CD4-positive, alpha-beta T cell (primary cell): ENCODE data around the gene ZNF484. TPM values are rescaled to one million over a fixed set of nuclear protein-coding genes. Genes with fewer than 3 reads are reported as not detected.

Source experiments
- ATAC-seq: fragments of 200-7000 bp; cut with Tn5 transposase; one replicate; pipeline ENCODE4 v1.10.0; 2022; ENCODE audit warnings: mild to moderate bottlenecking; ENCODE audit not compliant: poor library complexity
- CTCF ChIA-PET: fragments of 350-600 bp; sonication (Branson Sonifier 250); formaldehyde crosslinking; loops from one replicate; lab custom pipeline; 2021; ENCODE audit warnings: antibody characterized with exemption, inconsistent platforms; lab: Charles Lee
- POLR2A ChIA-PET: fragments of 350-600 bp; sonication (Branson Sonifier 250); formaldehyde crosslinking; loops from one replicate; lab custom pipeline; 2021; ENCODE audit warnings: antibody characterized with exemption, inconsistent platforms; lab: Charles Lee
- DNase-seq, 14 experiments: peaks; one replicate each; pipeline ENCODE4 v3.0.0-alpha.2; 2013 to 2020; ENCODE audit warnings: mixed read lengths in 2 of 14
- H3K27ac ChIP-seq, 2 donors: one replicate each; pipeline versions ENCODE4 v1.5.1 to v1.7.0; 2013; ENCODE audit warnings: low read length in 2 of 2, low read depth in 1 of 2, mild to moderate bottlenecking in 1 of 2
- H3K27me3 ChIP-seq, 2 experiments: 1 replicate in 1 of 2; 2 replicates in 1 of 2; pipeline versions ENCODE4 v1.6.1 to v1.7.0; 2013; ENCODE audit warnings: low read length in 2 of 2, control low read depth in 1 of 2, mild to moderate bottlenecking in 1 of 2, moderate library complexity in 1 of 2; ENCODE audit not compliant: insufficient read depth in 2 of 2, control insufficient read depth in 1 of 2
- H3K36me3 ChIP-seq: one replicate; pipeline ENCODE4 v1.6.1; 2013; ENCODE audit warnings: low read length, control low read depth; ENCODE audit not compliant: insufficient read depth
- H3K4me1 ChIP-seq: one replicate; pipeline ENCODE4 v1.6.1; 2013; ENCODE audit warnings: low read length, control low read depth; ENCODE audit not compliant: insufficient read depth
- H3K4me3 ChIP-seq: one replicate; pipeline ENCODE4 v1.5.1; 2013; ENCODE audit warnings: mild to moderate bottlenecking, low read length, moderate library complexity
- H3K9me3 ChIP-seq, 2 experiments: 1 replicate in 1 of 2; 2 replicates in 1 of 2; pipeline versions ENCODE4 v1.6.1 to v1.7.0; 2013; ENCODE audit warnings: low read length in 2 of 2, mild to moderate bottlenecking in 2 of 2, control low read depth in 1 of 2, moderate library complexity in 1 of 2; ENCODE audit not compliant: control insufficient read depth in 1 of 2, insufficient read depth in 1 of 2
- H3K27ac Mint-ChIP-seq: one replicate; pipeline ENCODE4 v1.8.0; 2020; ENCODE audit warnings: mixed read lengths
- H3K27me3 Mint-ChIP-seq: one replicate; pipeline ENCODE4 v1.8.0; 2021; ENCODE audit warnings: mixed read lengths
- H3K36me3 Mint-ChIP-seq: one replicate; pipeline ENCODE4 v1.8.0; 2021; ENCODE audit warnings: low read depth, mixed read lengths
- H3K4me1 Mint-ChIP-seq: one replicate; pipeline ENCODE4 v1.8.0; 2021; ENCODE audit warnings: low read depth, mixed read lengths
- H3K4me3 Mint-ChIP-seq: one replicate; pipeline ENCODE4 v1.8.0; 2020; ENCODE audit warnings: mild to moderate bottlenecking, mixed read lengths
- H3K9me3 Mint-ChIP-seq: one replicate; pipeline ENCODE4 v1.8.0; 2020; ENCODE audit warnings: mixed read lengths
- intact Hi-C, 2 experiments: fragments of 100-400 bp; cut with DNase I in 1 of 2; cut with micrococcal nuclease in 1 of 2; formaldehyde crosslinking; loops; one replicate each; pipeline versions ENCODE4 v1.15.1 to v1.9.0; 2023 to 2025; cut with DNase I, micrococcal nuclease
- total RNA-seq, 174 experiments: library from RNA in 2 of 174; stranded (reverse) in 2 of 174; gene quantifications; one replicate each; pipeline ENCODE4 v1.2.3 and lab custom pipeline; 2021 to 2026
- TF ChIP-seq, protein P1 (sequence below): fragments of 200-600 bp; IDR thresholded peaks from one replicate; pipeline ENCODE4 v1.8.0; 2022; ENCODE audit warnings: antibody characterized with exemption, mild to moderate bottlenecking

ZNF484 gene
- total RNA-seq, 2 experiments from 2014 or later: 13.3 to 13.6 TPM

DNA sequence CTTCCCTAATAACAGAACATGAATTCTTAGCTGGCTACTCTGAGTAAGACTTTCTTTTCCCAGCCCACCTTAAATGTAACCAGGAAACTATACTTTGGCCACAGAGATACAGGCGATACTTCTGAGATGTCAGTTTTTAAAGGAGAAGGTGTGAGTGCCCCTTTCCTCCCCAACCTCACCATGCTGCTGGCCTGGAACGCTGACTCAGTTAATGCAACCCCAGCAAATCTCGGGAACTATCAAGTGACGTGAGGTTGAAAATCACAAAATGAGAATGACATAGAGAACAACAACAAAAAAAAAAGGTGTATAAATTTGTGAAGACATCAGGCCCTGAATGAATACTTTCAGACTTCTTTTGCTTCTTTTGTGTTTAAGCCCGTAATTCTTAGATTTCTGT lies 13.7 kb downstream of the ZNF484 start:
- no peak overlapping the region for H3K27ac ChIP-seq
- no peak overlapping the region for H3K27ac Mint-ChIP-seq
- no peaks in the 10 kb centered on the region for H3K9me3 Mint-ChIP-seq
- no peaks in the 10 kb centered on the region for H3K4me1 ChIP-seq
- H3K36me3 ChIP-seq: peaks cover 37% of the 10 kb centered on the region
- H3K4me3 Mint-ChIP-seq: no peak overlapping the region
- no peaks in the 10 kb centered on the region for H3K27me3 Mint-ChIP-seq
- no peak for ATAC-seq
- H3K9me3 ChIP-seq: peaks cover 0 to 5% of the 10 kb centered on the region in 2 experiments
- peaks cover 73% of the 10 kb centered on the region for H3K4me1 Mint-ChIP-seq
- TF ChIP-seq, protein P1, sequence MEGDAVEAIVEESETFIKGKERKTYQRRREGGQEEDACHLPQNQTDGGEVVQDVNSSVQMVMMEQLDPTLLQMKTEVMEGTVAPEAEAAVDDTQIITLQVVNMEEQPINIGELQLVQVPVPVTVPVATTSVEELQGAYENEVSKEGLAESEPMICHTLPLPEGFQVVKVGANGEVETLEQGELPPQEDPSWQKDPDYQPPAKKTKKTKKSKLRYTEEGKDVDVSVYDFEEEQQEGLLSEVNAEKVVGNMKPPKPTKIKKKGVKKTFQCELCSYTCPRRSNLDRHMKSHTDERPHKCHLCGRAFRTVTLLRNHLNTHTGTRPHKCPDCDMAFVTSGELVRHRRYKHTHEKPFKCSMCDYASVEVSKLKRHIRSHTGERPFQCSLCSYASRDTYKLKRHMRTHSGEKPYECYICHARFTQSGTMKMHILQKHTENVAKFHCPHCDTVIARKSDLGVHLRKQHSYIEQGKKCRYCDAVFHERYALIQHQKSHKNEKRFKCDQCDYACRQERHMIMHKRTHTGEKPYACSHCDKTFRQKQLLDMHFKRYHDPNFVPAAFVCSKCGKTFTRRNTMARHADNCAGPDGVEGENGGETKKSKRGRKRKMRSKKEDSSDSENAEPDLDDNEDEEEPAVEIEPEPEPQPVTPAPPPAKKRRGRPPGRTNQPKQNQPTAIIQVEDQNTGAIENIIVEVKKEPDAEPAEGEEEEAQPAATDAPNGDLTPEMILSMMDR: no peak
- intact Hi-C loops: no loop called here
- H3K4me3 ChIP-seq: no peak overlapping the region
- H3K27me3 ChIP-seq: no peaks in the 10 kb centered on the region
- peaks cover 92% of the 10 kb centered on the region for H3K36me3 Mint-ChIP-seq
- ChIA-PET CTCF (no interaction called here), POLR2A (interaction anchor here (1.7 kb wide), 1 partner anchor 89 kb away, joined by 3 read pairs; no protein-coding TSS in a partner anchor)
- DNase-seq: no peak

DNA sequence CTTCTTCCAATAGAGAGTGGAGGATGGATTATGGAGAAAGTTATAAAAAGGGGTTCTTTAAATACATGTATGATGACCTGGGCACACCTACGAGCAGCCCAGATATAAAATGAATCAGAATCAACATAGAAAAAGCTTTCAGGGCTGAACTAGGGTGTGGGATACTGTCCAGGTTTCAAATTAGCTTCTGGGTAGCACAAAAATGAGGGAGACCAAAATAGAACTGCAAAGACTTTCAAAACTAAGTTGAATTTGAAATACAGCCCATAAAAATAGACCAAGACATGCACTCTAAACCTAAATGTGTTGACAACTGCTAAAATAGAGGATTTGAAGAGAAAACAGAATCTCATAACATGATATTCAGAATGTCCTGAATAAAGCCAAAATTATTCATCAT lies 17.0 kb downstream of the ZNF484 start:
- CTCF ChIA-PET: interaction anchor here (1.1 kb wide), 1 partner anchor 9 kb away, joined by 3 read pairs; no protein-coding TSS in a partner anchor

DNA sequence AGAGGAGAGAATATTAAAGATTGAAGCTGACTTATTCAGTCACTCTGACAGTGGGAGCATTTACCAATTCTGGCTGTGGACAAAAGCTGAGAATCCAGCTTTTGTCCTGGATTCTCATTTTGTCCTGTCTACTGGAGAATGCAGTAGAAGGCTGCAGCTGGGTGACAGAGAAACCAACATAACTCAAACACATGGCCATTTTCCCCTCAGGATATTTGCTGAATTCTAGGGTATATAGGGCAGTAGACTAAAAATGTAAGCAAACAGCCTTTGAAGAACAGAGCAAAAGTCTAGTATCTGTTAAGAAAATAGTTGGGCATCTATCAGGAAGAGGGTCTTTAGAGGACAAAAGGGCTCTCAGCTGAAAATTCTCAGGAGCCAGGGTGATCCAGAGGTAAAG lies 20.6 kb downstream of the ZNF484 start:
- Histone ChIP-seq H3K27me3 (no peaks in the 10 kb centered on the region), H3K4me3 (no peak overlapping the region), H3K4me1 (no peaks in the 10 kb centered on the region), H3K9me3 (no peaks in the 10 kb centered on the region), H3K36me3 (peaks cover 51% of the 10 kb centered on the region), H3K27ac (no peak overlapping the region)
- no peaks in the 10 kb centered on the region for H3K27me3 Mint-ChIP-seq
- ATAC-seq: no peak
- POLR2A ChIA-PET: interaction anchor here (1.3 kb wide), 1 partner anchor 14 kb away, joined by 4 read pairs; no protein-coding TSS in a partner anchor
- no peak overlapping the region for H3K27ac Mint-ChIP-seq
- H3K4me3 Mint-ChIP-seq: no peak overlapping the region
- DNase-seq: no peak
- H3K9me3 Mint-ChIP-seq: no peaks in the 10 kb centered on the region
- intact Hi-C loops: no loop called here
- H3K4me1 Mint-ChIP-seq: peaks cover 31% of the 10 kb centered on the region
- CTCF ChIA-PET: no interaction called here
- TF ChIP-seq, protein P1: no peak
- peaks cover 93% of the 10 kb centered on the region for H3K36me3 Mint-ChIP-seq

More for the DNA sequence above, 17.0 kb downstream of the ZNF484 start:
- no peak overlapping the region for H3K27ac ChIP-seq
- no peak overlapping the region for H3K4me3 ChIP-seq
- H3K4me1 ChIP-seq: no peaks in the 10 kb centered on the region
- Mint-ChIP-seq H3K27ac (no peak overlapping the region), H3K9me3 (no peaks in the 10 kb centered on the region), H3K36me3 (peaks cover 92% of the 10 kb centered on the region), H3K4me3 (no peak overlapping the region), H3K4me1 (peaks cover 54% of the 10 kb centered on the region), H3K27me3 (no peaks in the 10 kb centered on the region)
- no peaks in the 10 kb centered on the region for H3K9me3 ChIP-seq
- ATAC-seq (no peak), DNase-seq (no peak)
- H3K27me3 ChIP-seq: no peaks in the 10 kb centered on the region
- intact Hi-C loops: no loop called here
- TF ChIP-seq, protein P1: no peak
- H3K36me3 ChIP-seq: peaks cover 28% of the 10 kb centered on the region
- POLR2A ChIA-PET: interaction anchor here (0.5 to 1.2 kb wide), 2 partner anchors 87 to 168 kb away, joined by 3 read pairs; no protein-coding TSS in a partner anchor
